Measurements from ENCODE around the gene ATG16L2.
"Not testable (repeated sequence)": the region's sequence is repeated elsewhere in the genome, so short reads cannot be mapped to it uniquely, and the experiment has no call there.

The ATG16L2 gene

GRCh38 chr11:72842653-72843330 lies 28.6 kb downstream of the ATG16L2 start:
- no peak for DNase-seq (ENCODE audit: low spot score)

- no peak for DNase-seq (ENCODE audit: low spot score)
Observed at GRCh38 chr11:72844356-72844755, 30.1 kb downstream of the ATG16L2 start.

- DNase-seq (ENCODE audit: low spot score): peak; percentile 51
Observed at GRCh38 chr11:72848846-72849466, 34.7 kb downstream of the ATG16L2 start.

GRCh38 chr11:72850832-72851231 lies 36.6 kb downstream of the ATG16L2 start:
- DNase-seq (ENCODE audit: low spot score): no peak

DNA sequence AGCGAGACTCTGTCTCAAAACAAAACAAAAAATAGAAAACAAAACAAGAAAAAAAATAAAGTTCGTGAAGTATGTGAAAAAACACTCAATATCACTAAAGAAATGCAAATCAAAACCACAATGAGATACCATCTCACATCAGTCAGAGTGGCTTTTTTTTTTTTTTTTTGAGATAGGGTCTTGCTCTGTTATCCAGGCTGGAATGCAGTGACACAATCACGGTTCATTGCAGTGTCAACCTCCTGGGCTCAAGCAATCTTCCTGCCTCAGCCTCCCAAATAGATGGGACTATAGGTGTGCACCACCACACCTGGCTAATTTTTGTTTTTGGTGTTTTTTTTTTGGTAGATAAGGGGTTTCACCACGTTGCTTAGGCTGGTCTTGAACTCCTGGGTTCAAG lies 37.5 kb downstream of the ATG16L2 start:
- DNase-seq (ENCODE audit: low spot score): no peak

DNA sequence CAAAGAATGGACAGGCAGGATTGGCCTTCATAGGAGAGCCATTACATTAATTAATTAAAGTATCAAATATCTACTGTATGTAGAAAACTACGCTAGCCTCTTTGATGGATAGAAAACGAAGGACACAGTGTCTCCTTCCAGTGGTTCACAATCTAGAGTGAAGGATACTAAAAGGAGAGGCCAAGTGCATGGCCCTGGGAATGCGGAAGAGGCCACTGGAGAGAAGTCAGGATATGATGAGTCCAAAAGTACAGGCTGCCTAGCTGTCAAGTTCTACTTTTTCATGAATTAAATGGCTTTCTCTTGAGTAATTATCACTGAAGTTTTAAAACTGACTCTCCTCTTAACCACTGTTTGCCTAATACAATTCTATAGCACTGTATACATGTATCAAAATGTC lies 41.9 kb downstream of the ATG16L2 start:
- DNase-seq (ENCODE audit: low spot score): no peak

- no peak for DNase-seq (ENCODE audit: low spot score)
Observed at GRCh38 chr11:72856551-72857345, 42.5 kb downstream of the ATG16L2 start.

- DNase-seq (ENCODE audit: low spot score): not testable (repeated sequence)
Observed at GRCh38 chr11:72858267-72858666, 44.1 kb downstream of the ATG16L2 start.

- DNase-seq (ENCODE audit: low spot score): no peak
Observed at GRCh38 chr11:72859126-72859525, 44.9 kb downstream of the ATG16L2 start.

GRCh38 chr11:72860010-72860409 lies 45.8 kb downstream of the ATG16L2 start:
- DNase-seq (ENCODE audit: low spot score): no peak

DNA sequence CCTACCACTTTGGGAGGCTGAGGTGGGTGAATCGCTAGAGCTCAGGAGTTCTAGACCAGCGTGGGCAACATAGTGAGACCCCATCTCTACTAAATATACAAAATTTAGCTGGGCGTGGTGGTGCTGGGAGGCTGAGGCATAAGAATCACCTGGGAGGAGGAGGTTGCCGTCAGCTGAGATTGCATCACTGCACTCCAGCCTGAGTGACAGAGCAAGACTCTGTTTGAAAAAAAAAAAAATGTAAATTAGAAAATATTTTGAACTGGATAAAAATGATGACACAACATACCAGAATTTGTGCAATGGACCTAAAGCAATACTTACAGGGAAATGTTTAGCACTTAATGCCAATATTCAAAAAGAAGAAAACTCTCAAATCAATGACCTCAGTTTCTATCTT lies 46.4 kb downstream of the ATG16L2 start:
- DNase-seq (ENCODE audit: low spot score): no peak

- DNase-seq (ENCODE audit: low spot score): no peak
Observed at GRCh38 chr11:72863091-72863490, 48.9 kb downstream of the ATG16L2 start.

GRCh38 chr11:72863916-72864315 lies 49.7 kb downstream of the ATG16L2 start:
- DNase-seq (ENCODE audit: low spot score): no peak

GRCh38 chr11:72864702-72865655 lies 50.8 kb downstream of the ATG16L2 start:
- no peak for DNase-seq (ENCODE audit: low spot score)

DNA sequence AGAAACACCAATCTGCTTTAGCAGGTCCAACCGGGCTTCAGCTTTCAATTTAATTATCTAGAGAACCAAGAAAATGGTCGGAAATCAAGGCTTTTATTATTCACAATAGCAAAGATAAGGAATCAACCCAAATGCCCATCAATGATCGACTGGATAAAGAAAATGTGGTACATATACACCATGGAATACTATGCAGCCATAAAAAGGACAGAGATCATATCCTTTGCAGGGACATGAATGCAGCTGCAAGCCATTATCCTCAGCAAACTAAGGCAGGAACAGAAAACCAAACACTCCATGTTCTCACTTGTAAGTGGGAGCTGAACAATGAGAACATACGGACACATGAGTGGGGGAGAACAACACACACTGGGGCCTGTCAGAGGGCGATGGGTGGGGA lies 53.8 kb downstream of the ATG16L2 start:
- DNase-seq (ENCODE audit: low spot score): no peak

- no peak for DNase-seq (ENCODE audit: low spot score)
Observed at GRCh38 chr11:72869831-72870230, 55.6 kb downstream of the ATG16L2 start.

GRCh38 chr11:72871119-72871518 lies 56.9 kb downstream of the ATG16L2 start:
- DNase-seq (ENCODE audit: low spot score): no peak

GRCh38 chr11:72872012-72872411 lies 57.8 kb downstream of the ATG16L2 start:
- no peak for DNase-seq (ENCODE audit: low spot score)

DNA sequence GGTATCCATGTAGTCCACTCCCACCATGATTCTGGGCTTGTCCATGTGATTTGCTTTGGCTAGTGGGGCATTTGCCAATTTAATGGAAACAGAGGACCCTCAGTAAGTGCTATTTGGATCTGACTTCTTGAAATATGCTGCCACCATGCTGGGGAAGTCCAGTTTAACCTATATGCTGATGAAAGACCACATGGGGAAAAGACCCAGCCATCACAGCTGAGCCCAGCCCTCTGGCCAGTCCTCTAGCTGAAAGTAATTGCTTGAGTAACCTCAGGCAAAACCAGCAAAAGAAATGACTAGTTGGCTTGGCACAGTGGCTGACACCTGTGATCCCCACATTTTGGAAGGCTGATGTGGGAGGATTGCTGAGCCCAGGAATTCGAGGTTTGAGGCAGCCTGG lies 61.5 kb downstream of the ATG16L2 start:
- DNase-seq (ENCODE audit: low spot score): no peak

DNA sequence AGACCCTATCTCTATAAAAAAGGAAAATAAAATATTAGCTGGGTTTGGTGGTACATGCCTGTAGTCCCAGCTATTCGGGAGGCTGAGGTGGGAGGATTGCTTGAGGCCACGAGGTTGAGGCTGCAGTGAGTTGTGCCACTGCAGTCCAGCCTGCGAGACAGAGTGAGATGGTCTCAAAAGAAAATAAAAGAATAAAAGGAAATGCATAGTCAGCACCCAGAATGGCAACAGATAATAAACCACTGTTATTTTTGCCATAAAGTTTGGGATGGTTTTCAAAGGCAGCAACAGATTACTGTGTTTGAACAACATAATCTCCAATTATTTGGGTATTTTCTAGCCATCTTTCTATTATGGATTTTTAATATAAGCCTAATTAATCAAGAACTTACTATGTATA lies 61.9 kb downstream of the ATG16L2 start:
- no peak for DNase-seq (ENCODE audit: low spot score)

Measured in CD4-positive, alpha-beta T cell treated with Interleukin-6 at 100 ng/mL for 8 hours (primary cell).